HepG2 (cell line): ENCODE measurements around the gene SLIT1. TPM values are rescaled to one million over a fixed set of nuclear protein-coding genes. Genes with fewer than 3 reads are reported as not detected.

Experiments used
- ATAC-seq: fragments of 200-7000 bp; cut with Tn5 transposase; 3 replicates; pipeline ENCODE4 v1.9.1; 2020; ENCODE audit warnings: mild to moderate bottlenecking, moderate library complexity
- BruUV-seq: library from RNA; stranded (reverse); fragments of 400-500 nt; replicated peaks from 2 replicates; lab custom pipeline; 2021; lab: Mats Ljungman, UMichigan
- CTCF ChIA-PET: fragments of 300-600 bp; formaldehyde crosslinking; extraction: SDS; loops from one replicate; lab custom pipeline; 2021; ENCODE audit warnings: low total read pairs, inconsistent platforms, low intra/inter-chr PET ratio; lab: Yijun Ruan, JAX
- POLR2A ChIA-PET: fragments of 350-600 bp; sonication (Branson Sonifier 250); formaldehyde crosslinking; loops from one replicate; lab custom pipeline; 2020; ENCODE audit warnings: antibody characterized with exemption, inconsistent platforms; lab: Yijun Ruan, JAX
- DNase-seq: peaks from one replicate; pipeline ENCODE4 v3.0.0-alpha.2; 2015; ENCODE audit warnings: low spot score
- FAIRE-seq: peaks from 3 replicates; lab custom pipeline; 2011; peaks lifted over from hg19 to GRCh38; lab: Jason Lieb, UNC
- H2AFZ ChIP-seq: one replicate; pipeline ENCODE4 v1.6.1; 2011; ENCODE audit warnings: low read length, inconsistent platforms
- H3K27ac ChIP-seq: fragments of 300-600 bp; 3 replicates; pipeline ENCODE4 v1.8.0; 2011; ENCODE audit warnings: mixed run types, mild to moderate bottlenecking, mixed read lengths, low read length, inconsistent platforms; ENCODE audit not compliant: insufficient read depth; ENCODE audit errors: extremely low read length
- H3K27me3 ChIP-seq, 2 experiments: fragments of 200-600 bp in 1 of 2; 2 replicates in 1 of 2; 3 replicates in 1 of 2; pipeline versions ENCODE4 v1.6.0 to v1.8.0; 2011; ENCODE audit warnings: low read length in 2 of 2, mild to moderate bottlenecking in 2 of 2, moderate library complexity in 2 of 2, inconsistent platforms in 1 of 2; ENCODE audit not compliant: insufficient read depth in 2 of 2, control insufficient read depth in 1 of 2
- H3K36me3 ChIP-seq, 2 experiments: fragments of 200-600 bp in 1 of 2; replicated peaks in 1 of 2; 2 replicates in 1 of 2; 3 replicates in 1 of 2; pipeline versions ENCODE4 v1.5.1 to v1.8.0; 2011; ENCODE audit warnings: low read length in 2 of 2, inconsistent platforms in 1 of 2; ENCODE audit not compliant: insufficient read depth in 2 of 2, control insufficient read depth in 1 of 2
- H3K4me1 ChIP-seq: 2 replicates; pipeline ENCODE4 v1.5.1; 2012; ENCODE audit warnings: low read length, inconsistent platforms; ENCODE audit not compliant: insufficient read depth
- H3K4me2 ChIP-seq: 2 replicates; pipeline ENCODE4 v1.6.0; 2011; ENCODE audit warnings: low read depth, low read length, inconsistent platforms
- H3K4me3 ChIP-seq, 3 experiments: fragments of 200-600 bp in 1 of 3; sonication (generic), shearing (Covaris generic) in 1 of 3; replicated peaks in 1 of 3; 2 replicates each; pipeline ENCODE4 v1.5.1; 2011 to 2016; ENCODE audit warnings: low read length in 3 of 3, inconsistent platforms in 2 of 3, low read depth in 2 of 3, mild to moderate bottlenecking in 2 of 3, control low read depth in 1 of 3, mixed read lengths in 1 of 3; ENCODE audit not compliant: insufficient read depth in 1 of 3
- H3K79me2 ChIP-seq: one replicate; pipeline ENCODE4 v1.6.1; 2011; ENCODE audit warnings: low read length, inconsistent platforms; ENCODE audit not compliant: insufficient read depth
- H3K9ac ChIP-seq: 2 replicates; pipeline ENCODE4 v1.6.0; 2011; ENCODE audit warnings: mild to moderate bottlenecking, low read depth, low read length, inconsistent platforms; ENCODE audit not compliant: insufficient read depth
- H3K9me3 ChIP-seq: 2 replicates; pipeline ENCODE4 v1.5.1; 2012; ENCODE audit warnings: mild to moderate bottlenecking, low read length
- H4K20me1 ChIP-seq: 2 replicates; pipeline ENCODE4 v1.6.0; 2011; ENCODE audit warnings: inconsistent platforms, mild to moderate bottlenecking, low read length, moderate library complexity; ENCODE audit not compliant: insufficient read depth
- CEBPB ChIP-seq: IDR thresholded peaks from 2 replicates; pipeline ENCODE4 v1.6.1; 2011; ENCODE audit warnings: low read depth, low read length, improper control_type of control experiment, borderline replicate concordance
- DPF2 ChIP-seq: sonication (generic); formaldehyde crosslinking; IDR thresholded peaks from 2 replicates; pipeline ENCODE4 v1.4.0; 2020; ENCODE audit warnings: mild to moderate bottlenecking, low read depth, missing genetic modification reagents, borderline replicate concordance
- HOXA3 ChIP-seq: sonication (generic); formaldehyde crosslinking; IDR thresholded peaks from 2 replicates; pipeline ENCODE4 v1.5.0; 2020; ENCODE audit warnings: missing genetic modification reagents
- REST ChIP-seq, 2 experiments: IDR thresholded peaks; 2 replicates each; pipeline ENCODE4 v1.6.1; 2011 to 2012; ENCODE audit warnings: low read length in 2 of 2, borderline replicate concordance in 1 of 2, low read depth in 1 of 2, mild to moderate bottlenecking in 1 of 2, moderate library complexity in 1 of 2
- XRCC5 ChIP-seq: fragments of 200-400 bp; formaldehyde crosslinking; optimal IDR thresholded peaks from 2 replicates; pipeline ENCODE3; 2017; ENCODE audit warnings: mild to moderate bottlenecking, low read length
- ZBTB3 ChIP-seq: sonication (generic); formaldehyde crosslinking; IDR thresholded peaks from 2 replicates; pipeline ENCODE4 v1.4.0; 2020; ENCODE audit warnings: low read depth, mild to moderate bottlenecking, moderate library complexity, missing genetic modification reagents, borderline replicate concordance
- ZHX1 ChIP-seq: sonication (generic); formaldehyde crosslinking; IDR thresholded peaks from 2 replicates; pipeline ENCODE4 v1.8.1; 2022; ENCODE audit warnings: low read depth, mild to moderate bottlenecking, missing genetic modification reagents
- ZNF207 ChIP-seq: fragments of 450-650 bp; IDR thresholded peaks from 2 replicates; pipeline ENCODE4 v1.6.1; 2016; ENCODE audit warnings: antibody characterized with exemption, borderline replicate concordance
- ZNF460 ChIP-seq: sonication (generic); formaldehyde crosslinking; IDR thresholded peaks from 2 replicates; pipeline ENCODE4 v1.5.1; 2020; ENCODE audit warnings: missing genetic modification reagents, mild to moderate bottlenecking, borderline replicate concordance
- ZNF777 ChIP-seq: sonication (generic); formaldehyde crosslinking; IDR thresholded peaks from 2 replicates; pipeline ENCODE4 v1.4.0; 2020; ENCODE audit warnings: missing genetic modification reagents
- WGBS: methylation state at CpG from one replicate; pipeline ENCODE4 v1.1.6; 2017; ENCODE audit warnings: low lambda C conversion rate; 5-methylcytosine and 5-hydroxymethylcytosine counted together
- in situ Hi-C: cut with HindIII; loops from 2 replicates; pipeline ENCODE4 v1.10.0; 2017; ENCODE audit warnings: low pct_unique_long_range_greater_than_20kb; ENCODE audit not compliant: extremely low pct_ligation_motif_present
- intact Hi-C: fragments of 100-400 bp; cut with micrococcal nuclease; formaldehyde crosslinking; loops from one replicate; pipeline ENCODE4 v1.10.0; 2022; ENCODE audit not compliant: unreplicated experiment
- polyA plus RNA-seq, 8 experiments: library from polyadenylated mRNA; depleted of rRNA in 3 of 8; stranded (reverse) in 7 of 8; unstranded in 1 of 8; fragments of >200 nt; fragmentation: Illumina TruSeq in 4 of 8; extraction: Trizol in 4 of 8; gene quantifications; 2 replicates each; pipeline versions ENCODE4 v1.2.1 to v1.2.3, GENCODE V29; 2011 to 2016; ENCODE audit warnings: low read depth in 4 of 8, missing spikeins in 1 of 8, mixed read lengths in 1 of 8; ENCODE audit not compliant: insufficient read depth in 1 of 8
- total RNA-seq, 5 experiments: library from RNA; depleted of rRNA; stranded (reverse); fragments of >200 nt; fragmentation: Illumina TruSeq; extraction: Trizol; gene quantifications; 2 replicates each; pipeline ENCODE4 v1.2.3, GENCODE V29; 2016; ENCODE audit warnings: low read depth in 1 of 5

SLIT1 gene
- total and polyA plus RNA-seq, 2 of the 13 experiments (the other 11 are each of a cell fraction or from before 2014, with no cell fraction given): 0.09 to 0.33 TPM

- no peaks in the 10 kb centered on the region for H3K9me3 ChIP-seq
- BruUV-seq: no TSS peak
- ATAC-seq (no peak), FAIRE-seq (no peak), DNase-seq (no peak)
- no peak overlapping the region for H3K4me2 ChIP-seq
- no peak overlapping the region for H3K27ac ChIP-seq
- H3K4me3 ChIP-seq: no peak overlapping the region
- no peaks in the 10 kb centered on the region for H3K79me2 ChIP-seq
- H3K9ac ChIP-seq: no peak overlapping the region
- 4% methylated on average over 9 of the region's 9 CpGs for WGBS
- no peaks in the 10 kb centered on the region for H4K20me1 ChIP-seq
- TF ChIP-seq ZNF207 (no peak), ZNF777 (CRISPR knock-in tag) (no peak), DPF2 (CRISPR knock-in tag) (no peak), ZNF460 (CRISPR knock-in tag) (no peak), XRCC5 (no peak), HOXA3 (CRISPR knock-in tag) (no peak)
- in situ Hi-C loops (no loop called here), intact Hi-C loops (no loop called here)
- H3K4me1 ChIP-seq: peaks cover 8% of the 10 kb centered on the region
- H3K27me3 ChIP-seq: no peaks in the 10 kb centered on the region; a peak in 1 of 5 replicates
- ChIA-PET CTCF (interaction anchor here (0.7 kb wide), 1 partner anchor 140 kb away, joined by 3 read pairs; no protein-coding TSS in a partner anchor), POLR2A (no interaction called here)
- H3K36me3 ChIP-seq: no peaks in the 10 kb centered on the region
- no peak overlapping the region for H2AFZ ChIP-seq
Measured at GRCh38 chr10:97213431-97213830, 27.7 kb upstream of the SLIT1 start.

DNA sequence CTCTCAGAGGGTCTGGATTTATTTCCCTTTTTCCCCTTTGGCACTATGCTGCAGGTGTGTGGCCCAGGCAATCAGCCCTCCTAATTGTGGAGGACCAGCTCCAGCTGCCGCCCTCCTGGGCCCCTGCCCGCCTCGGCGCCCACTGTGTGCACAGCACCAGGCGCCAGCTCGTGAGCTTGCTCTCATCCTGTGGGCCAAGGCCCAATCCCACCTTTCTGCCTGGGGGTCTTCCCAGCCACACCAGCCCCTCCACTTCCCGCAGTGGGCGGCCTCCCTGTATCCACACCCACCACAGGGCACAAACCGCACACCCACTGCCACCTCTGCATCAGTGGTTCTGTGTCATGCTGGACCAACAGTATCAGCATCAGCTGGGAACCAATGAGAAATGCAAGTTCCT, 25.5 kb upstream of the SLIT1 start:
- Histone ChIP-seq H2AFZ (no peak overlapping the region), H3K79me2 (no peaks in the 10 kb centered on the region), H3K4me3 (no peak overlapping the region), H4K20me1 (no peaks in the 10 kb centered on the region), H3K4me2 (no peak overlapping the region), H3K9me3 (no peaks in the 10 kb centered on the region), H3K36me3 (no peaks in the 10 kb centered on the region), H3K27me3 (peaks cover 0 to 1% of the 10 kb centered on the region in 2 experiments; a peak in 1 of 5 replicates), H3K9ac (no peak overlapping the region), H3K4me1 (peaks cover 8% of the 10 kb centered on the region), H3K27ac (no peak overlapping the region)
- BruUV-seq: no TSS peak
- ChIA-PET CTCF (interaction anchor here (1.4 to 3.4 kb wide), 4 partner anchors 23 to 174 kb away, joined by 6 to 56 read pairs (median 16); no protein-coding TSS in a partner anchor), POLR2A (interaction anchor here (1.3 kb wide), 1 partner anchor 139 kb away, joined by 5 read pairs; no protein-coding TSS in a partner anchor)
- 35% methylated on average over 9 of the region's 9 CpGs for WGBS
- no peak for DNase-seq
- TF ChIP-seq REST (IDR thresholded peaks at IDR 0.05; ENCODE audit: borderline replicate concordance in 1 of 2, low read depth in 1 of 2, low read length in 2 of 2) (no peak), CEBPB (no peak), ZHX1 (CRISPR knock-in tag) (no peak), ZBTB3 (no peak)
- intact Hi-C loops (no loop called here), in situ Hi-C loops (no loop called here)
- no peak for FAIRE-seq
- no peak for ATAC-seq
